Neutrophil (primary cell): Measurements from ENCODE around the gene RMND1.
"Not testable (repeated sequence)": the region's sequence is repeated elsewhere in the genome, so short reads cannot be mapped to it uniquely, and the experiment has no call there.

ENCODE experiments used
- H3K27ac ChIP-seq: fragments of 200-600 bp; sonication (generic); 2 replicates; pipeline ENCODE4 v1.5.1; 2016; ENCODE audit warnings: mild to moderate bottlenecking, moderate library complexity
- H3K27me3 ChIP-seq: fragments of 200-600 bp; sonication (generic); 2 replicates; pipeline ENCODE4 v1.6.0; 2016; ENCODE audit warnings: mild to moderate bottlenecking
- H3K36me3 ChIP-seq: fragments of 200-600 bp; sonication (generic); 2 replicates; pipeline ENCODE4 v1.5.1; 2017
- H3K4me1 ChIP-seq, 2 experiments: fragments of 200-600 bp in 1 of 2; sonication (generic) in 1 of 2; 1 replicate in 1 of 2; 2 replicates in 1 of 2; pipeline versions ENCODE4 v1.5.1 to v1.6.1; 2013 to 2016; ENCODE audit warnings: low read depth in 1 of 2, low read length in 1 of 2, mild to moderate bottlenecking in 1 of 2, moderate library complexity in 1 of 2; ENCODE audit not compliant: control insufficient read depth in 1 of 2, insufficient read depth in 1 of 2
- H3K4me3 ChIP-seq, 2 experiments: fragments of 200-600 bp in 1 of 2; sonication (generic) in 1 of 2; 1 replicate in 1 of 2; 2 replicates in 1 of 2; pipeline ENCODE4 v1.5.1; 2013 to 2016; ENCODE audit warnings: low read depth in 1 of 2, low read length in 1 of 2, mild to moderate bottlenecking in 1 of 2, moderate library complexity in 1 of 2
- H3K9me3 ChIP-seq: fragments of 200-600 bp; sonication (generic); 2 replicates; pipeline ENCODE4 v1.5.1; 2016
- TF ChIP-seq, protein P1 (sequence below): fragments of 200-600 bp; sonication (generic); IDR thresholded peaks from 2 replicates; pipeline ENCODE4 v1.5.1; 2016; ENCODE audit warnings: antibody characterized with exemption

RMND1 gene

DNA sequence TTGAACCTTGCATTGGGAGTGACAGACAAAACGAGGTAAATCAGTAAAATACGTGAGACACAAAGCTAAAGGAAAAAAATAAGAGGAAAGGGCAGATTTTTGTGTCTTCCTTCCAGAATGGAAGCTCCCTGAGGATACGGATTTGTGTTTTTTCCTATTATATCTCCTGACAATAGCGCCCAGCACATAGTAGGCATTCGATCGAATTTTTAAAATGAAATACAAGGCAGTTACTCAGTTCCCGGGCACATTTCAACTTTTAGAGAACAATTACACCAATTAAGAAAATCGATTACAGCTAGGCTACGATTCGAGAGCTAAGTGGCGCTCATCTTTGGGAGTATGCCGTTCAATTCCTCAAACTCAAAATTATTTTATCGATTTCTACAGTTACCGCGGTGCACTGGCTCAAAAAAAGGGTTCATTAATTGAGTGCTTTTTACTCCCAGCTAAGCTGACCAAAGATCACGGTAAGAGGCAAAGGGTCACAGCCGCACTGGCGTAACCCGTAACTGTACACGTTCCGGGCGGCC, 443 bp downstream of the RMND1 start:
- Histone ChIP-seq H3K9me3 (no peaks in the 10 kb centered on the region), H3K27me3 (no peaks in the 10 kb centered on the region), H3K4me1 (peaks cover 25 to 31% of the 10 kb centered on the region in 2 experiments), H3K27ac (peak overlapping the region; percentile 95), H3K4me3 (peak overlapping the region; percentile 91 to 96), H3K36me3 (no peaks in the 10 kb centered on the region)
- TF ChIP-seq, protein P1, sequence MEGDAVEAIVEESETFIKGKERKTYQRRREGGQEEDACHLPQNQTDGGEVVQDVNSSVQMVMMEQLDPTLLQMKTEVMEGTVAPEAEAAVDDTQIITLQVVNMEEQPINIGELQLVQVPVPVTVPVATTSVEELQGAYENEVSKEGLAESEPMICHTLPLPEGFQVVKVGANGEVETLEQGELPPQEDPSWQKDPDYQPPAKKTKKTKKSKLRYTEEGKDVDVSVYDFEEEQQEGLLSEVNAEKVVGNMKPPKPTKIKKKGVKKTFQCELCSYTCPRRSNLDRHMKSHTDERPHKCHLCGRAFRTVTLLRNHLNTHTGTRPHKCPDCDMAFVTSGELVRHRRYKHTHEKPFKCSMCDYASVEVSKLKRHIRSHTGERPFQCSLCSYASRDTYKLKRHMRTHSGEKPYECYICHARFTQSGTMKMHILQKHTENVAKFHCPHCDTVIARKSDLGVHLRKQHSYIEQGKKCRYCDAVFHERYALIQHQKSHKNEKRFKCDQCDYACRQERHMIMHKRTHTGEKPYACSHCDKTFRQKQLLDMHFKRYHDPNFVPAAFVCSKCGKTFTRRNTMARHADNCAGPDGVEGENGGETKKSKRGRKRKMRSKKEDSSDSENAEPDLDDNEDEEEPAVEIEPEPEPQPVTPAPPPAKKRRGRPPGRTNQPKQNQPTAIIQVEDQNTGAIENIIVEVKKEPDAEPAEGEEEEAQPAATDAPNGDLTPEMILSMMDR: no peak

DNA sequence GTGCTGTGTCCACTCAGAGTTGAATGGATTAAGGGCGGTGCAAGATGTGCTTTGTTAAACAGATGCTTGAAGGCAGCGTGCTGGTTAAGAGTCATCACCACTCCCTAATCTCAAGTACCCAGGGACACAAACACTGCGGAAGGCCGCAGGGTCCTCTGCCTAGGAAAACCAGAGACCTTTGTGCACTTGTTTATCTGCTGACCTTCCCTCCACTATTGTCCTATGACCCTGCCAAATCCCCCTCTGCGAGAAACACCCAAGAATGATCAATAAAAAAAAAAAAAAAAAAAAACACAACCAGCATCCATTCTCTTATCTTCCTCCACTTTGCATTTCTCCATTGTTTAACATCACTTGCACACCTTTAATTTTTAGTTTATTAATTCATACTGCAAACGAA, 998 bp downstream of the RMND1 start:
- H3K4me1 ChIP-seq: peaks cover 25 to 31% of the 10 kb centered on the region in 2 experiments
- H3K27ac ChIP-seq: peak overlapping the region; percentile 95
- H3K4me3 ChIP-seq: peak overlapping the region in 1 of 2 experiments; percentile 91

DNA sequence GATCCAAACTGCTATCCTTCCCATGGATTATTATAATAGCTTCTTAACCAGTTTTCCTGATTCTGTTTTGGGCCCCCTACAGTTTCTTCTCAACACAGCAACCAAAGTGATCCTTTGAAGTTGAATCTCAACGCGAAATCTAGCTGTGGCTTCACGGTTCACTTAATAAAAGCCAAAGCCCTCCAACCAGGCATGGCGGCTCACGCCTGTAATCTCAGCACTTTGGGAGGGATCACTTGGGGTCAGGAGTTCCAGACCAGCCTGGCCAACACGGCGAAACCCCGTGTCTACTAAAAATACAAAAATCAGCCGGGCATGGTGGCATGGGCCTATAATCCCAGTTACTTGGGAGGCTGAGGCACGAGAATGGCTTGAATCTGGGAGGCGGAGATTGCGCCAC, 3.3 kb downstream of the RMND1 start:
- peaks cover 18 to 20% of the 10 kb centered on the region in 2 experiments for H3K4me1 ChIP-seq
- peaks cover 5% of the 10 kb centered on the region for H3K36me3 ChIP-seq
- no peaks in the 10 kb centered on the region for H3K27me3 ChIP-seq
- no peak overlapping the region for H3K4me3 ChIP-seq
- no peak overlapping the region for H3K27ac ChIP-seq
- no peaks in the 10 kb centered on the region for H3K9me3 ChIP-seq
- TF ChIP-seq, protein P1: no peak

More for the DNA sequence above, 998 bp downstream of the RMND1 start:
- not testable (repeated sequence) for H3K9me3 ChIP-seq, H3K36me3 ChIP-seq, H3K27me3 ChIP-seq

DNA sequence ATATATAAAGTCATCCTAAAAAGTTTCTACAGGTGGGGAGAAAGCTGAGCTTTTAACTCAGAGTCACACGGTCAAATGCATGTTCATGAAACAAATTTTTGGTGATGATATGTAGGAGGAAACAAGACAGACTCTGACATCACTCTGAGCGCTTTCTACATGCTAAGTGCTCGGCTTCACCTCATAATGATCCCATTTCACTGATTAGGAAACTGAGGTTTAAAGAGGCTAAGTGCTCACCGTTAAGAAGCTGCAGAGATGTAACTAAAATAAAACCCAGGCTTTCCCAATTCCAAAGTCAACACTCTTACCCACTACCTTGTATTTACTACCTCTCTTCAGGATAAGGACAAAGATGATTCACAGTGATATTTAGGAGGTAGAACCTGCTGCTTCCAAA, 4.7 kb downstream of the RMND1 start:
- H3K4me1 ChIP-seq: peaks cover 9 to 10% of the 10 kb centered on the region in 2 experiments
- H3K27ac ChIP-seq: no peak overlapping the region
- no peaks in the 10 kb centered on the region for H3K27me3 ChIP-seq
- H3K4me3 ChIP-seq: no peak overlapping the region
- H3K9me3 ChIP-seq: no peaks in the 10 kb centered on the region
- peaks cover 5% of the 10 kb centered on the region for H3K36me3 ChIP-seq
- TF ChIP-seq, protein P1: no peak

DNA sequence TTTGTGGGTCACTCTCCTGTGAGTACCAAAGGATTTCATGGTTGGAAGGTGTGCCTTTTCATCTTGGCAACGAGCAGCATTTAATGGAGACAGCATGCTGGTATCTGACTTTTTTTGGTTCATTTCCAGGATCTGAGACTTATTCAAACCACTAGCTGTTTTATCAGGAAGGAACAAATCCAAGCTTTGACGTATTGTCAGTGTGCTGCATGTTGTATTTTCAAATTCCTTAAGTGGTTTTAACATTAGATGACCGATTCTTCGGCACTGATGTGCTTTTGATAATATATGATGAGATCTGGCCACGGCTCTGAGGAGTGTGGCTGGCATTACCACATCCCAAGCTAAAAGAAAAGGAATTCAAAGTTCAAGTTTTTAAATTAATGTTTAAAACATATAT, 6.4 kb downstream of the RMND1 start:
- Histone ChIP-seq H3K27ac (no peak overlapping the region), H3K36me3 (peaks cover 5% of the 10 kb centered on the region), H3K9me3 (no peaks in the 10 kb centered on the region), H3K4me1 (no peaks in the 10 kb centered on the region), H3K4me3 (no peak overlapping the region), H3K27me3 (no peaks in the 10 kb centered on the region)
- TF ChIP-seq, protein P1: no peak

DNA sequence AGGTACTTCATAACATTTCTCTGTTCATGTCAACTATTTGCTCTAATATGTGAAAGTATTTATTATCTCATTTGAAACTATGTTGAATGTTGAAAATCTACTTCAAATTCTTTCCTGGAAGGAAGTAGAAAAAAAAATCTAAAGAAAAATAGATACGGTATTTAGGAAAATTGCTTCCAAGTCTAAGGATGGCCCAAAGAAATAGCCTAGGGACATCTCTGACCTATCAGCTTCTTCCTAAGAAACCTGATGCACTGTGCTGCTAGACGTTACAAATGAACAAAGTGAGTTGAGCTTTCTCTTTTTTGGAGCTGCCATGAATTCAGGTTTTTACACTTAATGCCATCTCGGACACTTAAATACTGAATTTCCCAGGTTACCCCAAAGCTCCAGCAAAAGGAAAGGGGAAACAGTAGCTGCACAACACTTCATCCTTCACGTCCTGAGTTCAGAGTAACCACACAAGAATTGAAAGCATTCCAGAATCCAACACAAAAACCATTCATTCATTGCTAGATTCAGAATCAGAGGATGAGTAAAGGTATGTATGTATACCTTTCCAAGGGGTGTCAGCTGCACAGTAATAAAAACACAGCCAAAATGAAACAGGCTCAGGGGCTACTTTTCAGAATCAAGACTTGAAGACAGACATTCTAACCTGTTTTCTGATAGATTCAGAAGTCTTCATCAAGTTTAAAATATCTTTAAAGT, 7.9 kb downstream of the RMND1 start:
- H3K4me3 ChIP-seq: no peak overlapping the region
- TF ChIP-seq, protein P1: no peak
- H3K27ac ChIP-seq: no peak overlapping the region
- no peaks in the 10 kb centered on the region for H3K4me1 ChIP-seq
- H3K9me3 ChIP-seq: no peaks in the 10 kb centered on the region
- peaks cover 5% of the 10 kb centered on the region for H3K36me3 ChIP-seq
- no peaks in the 10 kb centered on the region for H3K27me3 ChIP-seq
